GM23248 (cell line): ENCODE data around the gene RNF10.

Experiments used
- EZH2 ChIP-seq: fragments of 200-600 bp; sonication (generic); IDR thresholded peaks from 2 replicates; pipeline ENCODE4 v1.6.1; 2018; ENCODE audit warnings: antibody characterized with exemption, mild to moderate bottlenecking; ENCODE audit not compliant: insufficient read depth, poor library complexity, severe bottlenecking
- EZH2phosphoT487 ChIP-seq: fragments of 200-600 bp; sonication (generic); IDR thresholded peaks from 2 replicates; pipeline ENCODE4 v1.6.1; 2018; ENCODE audit warnings: antibody characterized with exemption, moderate library complexity, mild to moderate bottlenecking, low read depth; ENCODE audit not compliant: insufficient read depth

DNA sequence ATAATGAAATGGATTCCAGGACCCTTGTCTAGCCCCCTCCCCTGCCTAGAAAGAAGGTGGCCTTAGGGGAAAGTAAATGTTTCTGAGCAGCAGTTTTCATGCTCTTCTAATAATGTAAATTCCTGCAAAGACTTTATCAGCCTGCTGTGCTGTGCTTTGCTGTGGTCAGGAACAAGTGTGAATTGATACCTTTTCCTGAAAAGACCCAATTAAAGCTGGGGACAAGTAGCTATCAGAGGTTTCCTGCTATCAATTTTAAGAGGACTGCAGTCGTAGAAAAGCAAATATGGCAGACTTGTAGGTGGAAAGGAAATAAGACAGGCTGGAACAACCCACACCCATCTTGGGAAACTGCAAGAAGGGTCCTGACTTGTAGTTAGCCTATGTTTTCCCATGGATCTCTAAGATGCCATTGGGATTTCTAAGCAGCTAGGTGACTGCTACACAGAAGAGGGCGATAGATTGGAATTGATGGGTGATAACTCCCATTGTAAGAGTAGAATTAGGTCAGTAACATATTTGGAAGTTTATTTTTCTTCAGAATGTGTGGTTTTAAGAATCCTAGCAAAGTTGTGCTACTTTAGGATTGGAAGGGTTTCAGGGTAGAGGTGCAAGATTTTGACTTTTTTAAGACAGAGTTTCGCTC is 35.2 kb upstream of the RNF10 start:
- TF ChIP-seq EZH2 (no peak), EZH2phosphoT487 (no peak)
